Neuronal stem cell (in vitro differentiated cells): ENCODE data around the gene PRDX6.

Source experiments
- DNase-seq: peaks from one replicate; pipeline ENCODE4 v3.0.0-alpha.2; 2013; ENCODE audit warnings: low spot score
- H2AFZ ChIP-seq: one replicate; pipeline ENCODE4 v1.6.1; 2013; ENCODE audit warnings: mild to moderate bottlenecking, low read length, inconsistent platforms
- H2AK5ac ChIP-seq: 2 replicates; pipeline ENCODE4 v1.6.1; 2013; ENCODE audit warnings: low read depth, mild to moderate bottlenecking, inconsistent platforms, low read length, moderate library complexity, mixed read lengths
- H2BK120ac ChIP-seq: 2 replicates; pipeline ENCODE4 v1.6.1; 2013; ENCODE audit warnings: low read depth, mild to moderate bottlenecking, inconsistent platforms, low read length, moderate library complexity, mixed read lengths
- H2BK12ac ChIP-seq: one replicate; pipeline ENCODE4 v1.6.1; 2013; ENCODE audit warnings: low read length, inconsistent platforms
- H2BK15ac ChIP-seq: 2 replicates; pipeline ENCODE4 v1.6.1; 2013; ENCODE audit warnings: mild to moderate bottlenecking, low read length, inconsistent platforms, mixed read lengths
- H2BK5ac ChIP-seq: one replicate; pipeline ENCODE4 v1.6.1; 2013; ENCODE audit warnings: inconsistent platforms, mild to moderate bottlenecking, low read length, moderate library complexity
- H3K14ac ChIP-seq: one replicate; pipeline ENCODE4 v1.6.1; 2013; ENCODE audit warnings: low read length, inconsistent platforms
- H3K18ac ChIP-seq: 2 replicates; pipeline ENCODE4 v1.6.1; 2013; ENCODE audit warnings: low read length, inconsistent platforms
- H3K23ac ChIP-seq: 2 replicates; pipeline ENCODE4 v1.6.1; 2013; ENCODE audit warnings: low read depth, mild to moderate bottlenecking, mixed read lengths, low read length, inconsistent platforms; ENCODE audit not compliant: poor library complexity
- H3K27ac ChIP-seq: replicated peaks from 3 replicates; pipeline ENCODE4 v1.5.1; 2013; ENCODE audit warnings: low read length, inconsistent platforms
- H3K27me3 ChIP-seq, 3 experiments: 2 replicates each; pipeline ENCODE4 v1.6.1; 2013; ENCODE audit warnings: low read length in 3 of 3, mild to moderate bottlenecking in 2 of 3, inconsistent platforms in 1 of 3, low read depth in 1 of 3, mixed read lengths in 1 of 3, moderate library complexity in 1 of 3; ENCODE audit not compliant: control insufficient read depth in 3 of 3, insufficient read depth in 3 of 3
- H3K36me3 ChIP-seq, 2 donors: replicated peaks in 1 of 2; 2 replicates each; pipeline ENCODE4 v1.6.1; 2013; ENCODE audit warnings: low read length in 2 of 2; ENCODE audit not compliant: control insufficient read depth in 2 of 2, insufficient read depth in 2 of 2
- H3K4ac ChIP-seq: 2 replicates; pipeline ENCODE4 v1.6.1; 2013; ENCODE audit warnings: inconsistent platforms, mild to moderate bottlenecking, low read length, moderate library complexity
- H3K4me1 ChIP-seq, 2 donors: 1 replicate in 1 of 2; 2 replicates in 1 of 2; pipeline ENCODE4 v1.6.1; 2013; ENCODE audit warnings: low read length in 2 of 2, low read depth in 1 of 2; ENCODE audit not compliant: control insufficient read depth in 2 of 2, insufficient read depth in 1 of 2
- H3K4me2 ChIP-seq: one replicate; pipeline ENCODE4 v1.6.1; 2013; ENCODE audit warnings: mild to moderate bottlenecking, low read length, inconsistent platforms; ENCODE audit not compliant: insufficient read depth, poor library complexity, severe bottlenecking
- H3K4me3 ChIP-seq, 2 donors: 2 replicates each; pipeline ENCODE4 v1.5.1; 2013; ENCODE audit warnings: low read length in 2 of 2, mild to moderate bottlenecking in 2 of 2, inconsistent platforms in 1 of 2, moderate library complexity in 1 of 2
- H3K79me1 ChIP-seq: one replicate; pipeline ENCODE4 v1.6.1; 2013; ENCODE audit warnings: low read depth, mild to moderate bottlenecking, inconsistent platforms, low read length, moderate library complexity
- H3K9ac ChIP-seq: one replicate; pipeline ENCODE4 v1.6.1; 2013; ENCODE audit warnings: mild to moderate bottlenecking, low read depth, low read length, inconsistent platforms; ENCODE audit not compliant: poor library complexity
- H3K9me3 ChIP-seq, 2 donors: replicated peaks in 1 of 2; 2 replicates each; pipeline versions ENCODE3 to v1.6.1; 2013; ENCODE audit warnings: low read length in 2 of 2, mild to moderate bottlenecking in 2 of 2, inconsistent platforms in 1 of 2, low read depth in 1 of 2, mixed read lengths in 1 of 2, moderate library complexity in 1 of 2; ENCODE audit not compliant: control insufficient read depth in 2 of 2, insufficient read depth in 1 of 2
- H4K8ac ChIP-seq: one replicate; pipeline ENCODE4 v1.6.1; 2013; ENCODE audit warnings: low read depth, mild to moderate bottlenecking, inconsistent platforms, low read length, moderate library complexity
- H4K91ac ChIP-seq: one replicate; pipeline ENCODE4 v1.6.1; 2013; ENCODE audit warnings: low read length, low read depth, mild to moderate bottlenecking, inconsistent platforms; ENCODE audit not compliant: poor library complexity
- WGBS, 2 donors: extraction: QIAGEN DNeasy Blood & Tissue Kit; methylation state at CpG; one replicate each; pipeline ENCODE4 v1.1.7; 2013; ENCODE audit warnings: missing lambda C conversion rate in 2 of 2, mixed read lengths in 1 of 2; ENCODE audit not compliant: insufficient read length in 2 of 2, insufficient replicate concordance in 1 of 2; ENCODE audit errors: extremely low coverage in 2 of 2; 5-methylcytosine and 5-hydroxymethylcytosine counted together

PRDX6 gene

DNA sequence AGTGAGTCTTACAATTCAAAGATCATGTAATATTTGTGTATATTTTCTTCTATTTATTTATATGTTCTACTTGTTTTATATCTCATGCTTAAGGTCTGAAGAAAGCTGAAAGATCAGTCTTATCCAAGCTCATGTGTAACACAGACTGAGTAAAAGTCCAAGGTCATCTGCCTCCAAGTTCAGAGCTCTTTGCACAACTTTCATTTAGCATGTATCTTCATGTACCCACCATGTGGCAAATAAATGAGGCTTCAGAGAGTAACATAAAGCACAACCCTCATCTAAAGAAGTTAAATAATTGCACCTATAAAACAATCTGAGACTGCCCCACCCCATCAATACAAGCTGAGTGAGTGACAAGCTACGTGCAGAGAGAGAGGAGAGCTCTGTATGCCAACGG is 38.5 kb upstream of the PRDX6 start:
- no peak for DNase-seq
- Histone ChIP-seq H4K8ac (no peak overlapping the region), H4K91ac (no peak overlapping the region), H3K4me2 (no peak overlapping the region), H3K9me3 (no peaks in the 10 kb centered on the region), H2BK15ac (no peak overlapping the region), H2BK120ac (no peak overlapping the region), H3K27me3 (no peaks in the 10 kb centered on the region), H3K36me3 (no peaks in the 10 kb centered on the region), H3K9ac (no peak overlapping the region), H3K79me1 (no peaks in the 10 kb centered on the region), H3K18ac (no peak overlapping the region), H3K4me1 (no peaks in the 10 kb centered on the region), H3K14ac (no peak overlapping the region), H3K27ac (no peak overlapping the region), H2AFZ (no peak overlapping the region), H3K4me3 (no peak overlapping the region), H3K23ac (no peak overlapping the region), H2AK5ac (no peak overlapping the region), H2BK5ac (no peak overlapping the region), H3K4ac (no peak overlapping the region), H2BK12ac (no peak overlapping the region)
- no CpG with 5 or more reads among the region's 2 CpGs for WGBS, 2 donors

DNA sequence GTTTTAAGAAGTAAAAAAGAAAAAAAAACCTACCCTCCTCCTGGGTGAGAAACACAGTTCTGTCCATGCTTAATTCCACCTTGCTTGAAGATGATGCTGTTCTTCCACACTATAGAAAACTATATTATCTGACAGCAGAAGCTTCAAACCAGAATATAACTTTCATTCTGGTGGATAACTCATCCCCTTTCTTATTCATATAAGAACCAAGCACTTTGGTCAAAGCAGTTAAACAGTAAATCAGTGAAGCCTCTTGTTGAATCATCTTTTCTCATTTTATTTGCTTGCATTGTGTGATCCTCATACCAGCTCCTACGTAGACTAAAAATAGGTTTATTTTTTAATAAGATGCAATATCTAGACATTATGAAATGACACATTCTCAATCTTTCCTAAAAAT is 36.7 kb upstream of the PRDX6 start:
- H2BK120ac ChIP-seq, result no peak overlapping the region

DNA sequence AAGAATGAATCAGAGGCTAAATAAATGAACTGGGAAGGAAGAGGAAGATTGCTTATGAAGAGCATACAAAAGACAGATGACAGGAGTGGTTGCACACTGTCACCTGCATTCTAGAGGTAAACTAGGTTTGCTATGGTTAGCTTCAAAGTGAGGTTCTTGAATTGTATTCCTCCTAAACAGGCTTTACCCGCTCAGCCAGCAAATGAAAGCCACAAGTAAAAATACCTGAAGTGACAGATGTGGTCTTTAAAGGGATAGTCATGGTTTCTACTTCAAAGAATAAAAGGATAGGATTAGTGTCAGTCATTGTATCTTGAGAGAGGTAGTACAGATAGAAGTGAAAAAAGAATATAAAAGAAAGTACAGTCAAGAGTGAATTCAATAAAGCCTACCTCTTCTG is 32.4 kb upstream of the PRDX6 start:
- no peak overlapping the region for H2BK15ac ChIP-seq
- H2BK5ac ChIP-seq, result no peak overlapping the region
- no peak overlapping the region for H2BK12ac ChIP-seq
- H3K9ac ChIP-seq, result no peak overlapping the region
- H3K4ac ChIP-seq, result no peak overlapping the region
- H4K8ac ChIP-seq, result no peak overlapping the region
- H3K18ac ChIP-seq, result no peak overlapping the region
- H3K23ac ChIP-seq, result no peak overlapping the region
- H3K4me1 ChIP-seq, result peaks cover 0 to 4% of the 10 kb centered on the region in 2 donors
- no peak overlapping the region for H4K91ac ChIP-seq
- no peak overlapping the region for H3K14ac ChIP-seq
- peak overlapping the region; percentile 59 for H3K27ac ChIP-seq
- no peaks in the 10 kb centered on the region for H3K36me3 ChIP-seq
- no peak overlapping the region for H3K4me2 ChIP-seq
- no peak overlapping the region for H3K4me3 ChIP-seq
- H2AFZ ChIP-seq, result no peak overlapping the region
- no peaks in the 10 kb centered on the region for H3K79me1 ChIP-seq
- H2BK120ac ChIP-seq, result no peak overlapping the region
- no CpG with 5 or more reads among the region's 1 CpG for WGBS, 2 donors
- no peaks in the 10 kb centered on the region for H3K27me3 ChIP-seq
- peaks cover 0 to 1% of the 10 kb centered on the region in 2 donors for H3K9me3 ChIP-seq
- no peak overlapping the region for H2AK5ac ChIP-seq
- DNase-seq, result no peak

More for the DNA sequence above, 36.7 kb upstream of the PRDX6 start:
- no peak overlapping the region for H2BK12ac ChIP-seq
- no peak overlapping the region for H2AFZ ChIP-seq
- no peak for DNase-seq
- no peak overlapping the region for H2BK5ac ChIP-seq
- H3K4me2 ChIP-seq, result no peak overlapping the region
- no peak overlapping the region for H3K4ac ChIP-seq
- H3K18ac ChIP-seq, result no peak overlapping the region
- no peaks in the 10 kb centered on the region for H3K9me3 ChIP-seq
- H4K91ac ChIP-seq, result no peak overlapping the region
- no peaks in the 10 kb centered on the region for H3K36me3 ChIP-seq
- H3K4me3 ChIP-seq, result no peak overlapping the region
- no peak overlapping the region for H3K23ac ChIP-seq
- no peak overlapping the region for H3K14ac ChIP-seq
- no peaks in the 10 kb centered on the region for H3K79me1 ChIP-seq
- peaks cover 0 to 4% of the 10 kb centered on the region in 2 donors for H3K4me1 ChIP-seq
- H2BK15ac ChIP-seq, result no peak overlapping the region
- no peak overlapping the region for H4K8ac ChIP-seq
- H2AK5ac ChIP-seq, result no peak overlapping the region
- no CpG with 5 or more reads among the region's 1 CpG for WGBS, 2 donors
- H3K9ac ChIP-seq, result no peak overlapping the region
- no peak overlapping the region for H3K27ac ChIP-seq
- no peaks in the 10 kb centered on the region for H3K27me3 ChIP-seq

DNA sequence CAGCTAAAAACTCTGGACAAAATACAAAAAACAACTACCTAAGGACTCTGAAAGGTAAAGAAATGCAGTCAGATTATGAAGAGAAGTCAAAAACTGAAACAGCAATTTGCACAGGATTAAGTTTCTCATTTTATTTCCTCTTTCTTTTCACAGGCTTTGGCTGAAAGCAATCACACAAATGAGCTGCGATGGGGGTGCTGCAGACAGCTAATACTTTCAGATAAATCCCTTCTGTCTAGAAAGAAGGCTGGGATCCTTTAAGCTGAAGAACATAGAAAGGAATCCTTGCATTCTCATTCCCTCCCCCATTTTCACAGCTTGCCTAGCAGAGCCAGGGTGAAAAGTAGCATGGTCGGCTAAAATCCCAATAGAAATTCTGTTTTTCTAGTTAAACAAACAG is 32.0 kb upstream of the PRDX6 start:
- Histone ChIP-seq H4K91ac (no peak overlapping the region), H3K79me1 (no peaks in the 10 kb centered on the region), H4K8ac (no peak overlapping the region), H2AK5ac (no peak overlapping the region), H3K4me2 (no peak overlapping the region), H3K27me3 (no peaks in the 10 kb centered on the region), H2BK120ac (no peak overlapping the region), H2BK5ac (no peak overlapping the region), H3K4me3 (no peak overlapping the region), H3K9ac (no peak overlapping the region), H2AFZ (no peak overlapping the region), H3K18ac (no peak overlapping the region), H3K4me1 (peaks cover 0 to 4% of the 10 kb centered on the region in 2 donors), H3K14ac (no peak overlapping the region), H3K9me3 (peaks cover 0 to 1% of the 10 kb centered on the region in 2 donors), H3K4ac (no peak overlapping the region), H3K36me3 (no peaks in the 10 kb centered on the region), H3K27ac (peak overlapping the region; percentile 78), H2BK12ac (no peak overlapping the region), H2BK15ac (no peak overlapping the region), H3K23ac (no peak overlapping the region)
- DNase-seq, result no peak
- no CpG with 5 or more reads among the region's 2 CpGs for WGBS, 2 donors
